Endothelial cell of coronary artery (primary cell): Measurements from ENCODE around the gene VWA2. TPM values are rescaled to one million over a fixed set of nuclear protein-coding genes. Genes with fewer than 3 reads are reported as not detected.

ENCODE experiments used
- total RNA-seq: library from RNA; depleted of rRNA; stranded (reverse); fragments of >200 nt; gene quantifications from 2 replicates; pipeline ENCODE4 v1.2.3, GENCODE V29; 2014

Gene VWA2, protein sequence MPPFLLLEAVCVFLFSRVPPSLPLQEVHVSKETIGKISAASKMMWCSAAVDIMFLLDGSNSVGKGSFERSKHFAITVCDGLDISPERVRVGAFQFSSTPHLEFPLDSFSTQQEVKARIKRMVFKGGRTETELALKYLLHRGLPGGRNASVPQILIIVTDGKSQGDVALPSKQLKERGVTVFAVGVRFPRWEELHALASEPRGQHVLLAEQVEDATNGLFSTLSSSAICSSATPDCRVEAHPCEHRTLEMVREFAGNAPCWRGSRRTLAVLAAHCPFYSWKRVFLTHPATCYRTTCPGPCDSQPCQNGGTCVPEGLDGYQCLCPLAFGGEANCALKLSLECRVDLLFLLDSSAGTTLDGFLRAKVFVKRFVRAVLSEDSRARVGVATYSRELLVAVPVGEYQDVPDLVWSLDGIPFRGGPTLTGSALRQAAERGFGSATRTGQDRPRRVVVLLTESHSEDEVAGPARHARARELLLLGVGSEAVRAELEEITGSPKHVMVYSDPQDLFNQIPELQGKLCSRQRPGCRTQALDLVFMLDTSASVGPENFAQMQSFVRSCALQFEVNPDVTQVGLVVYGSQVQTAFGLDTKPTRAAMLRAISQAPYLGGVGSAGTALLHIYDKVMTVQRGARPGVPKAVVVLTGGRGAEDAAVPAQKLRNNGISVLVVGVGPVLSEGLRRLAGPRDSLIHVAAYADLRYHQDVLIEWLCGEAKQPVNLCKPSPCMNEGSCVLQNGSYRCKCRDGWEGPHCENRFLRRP
- not detected in 2 replicates for total RNA-seq

DNA sequence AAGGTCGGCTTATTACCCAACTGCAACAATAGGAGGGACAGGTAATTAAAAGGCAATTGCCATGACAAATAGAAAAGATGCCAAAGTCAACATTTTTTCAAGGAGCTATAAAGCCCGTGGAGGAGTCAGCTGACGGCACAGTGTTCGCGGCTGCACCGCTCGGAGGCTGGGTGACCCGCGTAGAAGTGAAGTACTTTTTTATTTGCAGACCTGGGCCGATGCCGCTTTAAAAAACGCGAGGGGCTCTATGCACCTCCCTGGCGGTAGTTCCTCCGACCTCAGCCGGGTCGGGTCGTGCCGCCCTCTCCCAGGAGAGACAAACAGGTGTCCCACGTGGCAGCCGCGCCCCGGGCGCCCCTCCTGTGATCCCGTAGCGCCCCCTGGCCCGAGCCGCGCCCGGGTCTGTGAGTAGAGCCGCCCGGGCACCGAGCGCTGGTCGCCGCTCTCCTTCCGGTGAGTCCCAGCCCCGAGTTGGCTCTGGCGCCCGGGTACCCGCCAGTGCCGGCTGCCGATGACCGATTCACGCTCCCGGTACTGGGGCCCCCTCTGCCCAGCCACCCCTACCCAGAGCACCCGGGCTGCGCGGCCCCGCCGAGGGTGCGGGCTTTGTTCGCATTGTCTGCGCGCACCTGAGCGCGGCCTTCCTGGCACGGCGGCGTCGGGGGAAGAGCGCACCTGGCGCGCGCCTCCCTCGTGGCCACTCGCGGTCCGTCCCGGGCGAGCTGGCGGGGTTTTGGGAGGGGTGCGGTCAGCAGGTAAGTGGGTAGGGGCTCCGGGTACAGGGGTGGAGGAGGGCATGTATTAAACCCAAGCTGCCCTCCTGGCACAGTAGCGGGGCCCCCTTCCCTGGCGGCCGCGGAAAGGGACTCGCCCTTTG is at the start of gene VWA2:
TSS of gene VWA2 (plus strand) at position 138 of the 877 bp plus-strand sequence. CDS start 9,460 bp downstream, outside the sequence.

Other genes with a start within 250 kb of the VWA2 start
- not detected in 2 replicates for gene ADRB1, start 195.4 kb upstream of the VWA2 start, total RNA-seq
- gene CCDC186, start 65.1 kb upstream of the VWA2 start, total RNA-seq = 13.0 and 18.1 TPM in 2 replicates
- gene TDRD1, start 59.9 kb upstream of the VWA2 start, total RNA-seq = not detected in 2 replicates
- gene AFAP1L2, start 165.2 kb downstream of the VWA2 start, total RNA-seq = 1.9 and 2.8 TPM in 2 replicates